CD8-positive, alpha-beta memory T cell (primary cell): ENCODE measurements around the gene C17orf113. TPM values are rescaled to one million over a fixed set of nuclear protein-coding genes. Genes with fewer than 3 reads are reported as not detected.

Experiments
- CTCF ChIA-PET: fragments of 350-600 bp; sonication (Branson Sonifier 250); formaldehyde crosslinking; loops from one replicate; lab custom pipeline; 2021; ENCODE audit warnings: antibody characterized with exemption; lab: Charles Lee
- POLR2A ChIA-PET: fragments of 350-600 bp; sonication (Branson Sonifier 250); formaldehyde crosslinking; loops from one replicate; lab custom pipeline; 2021; ENCODE audit warnings: antibody characterized with exemption; lab: Charles Lee
- DNase-seq, 5 donors: peaks; one replicate each; pipeline versions ENCODE4 v3.0.0 to v3.0.0-alpha.2; 2020 to 2022; ENCODE audit warnings: mixed read lengths in 1 of 5
- H3K27ac ChIP-seq: one replicate; pipeline ENCODE4 v1.7.0; 2013; ENCODE audit warnings: low read depth, mild to moderate bottlenecking, low read length, moderate library complexity
- H3K27me3 ChIP-seq: 2 replicates; pipeline ENCODE4 v1.7.0; 2013; ENCODE audit warnings: low read length, mild to moderate bottlenecking; ENCODE audit not compliant: insufficient read depth, poor library complexity, severe bottlenecking
- H3K36me3 ChIP-seq: 2 replicates; pipeline ENCODE4 v1.7.0; 2013; ENCODE audit warnings: mild to moderate bottlenecking, low read length, moderate library complexity; ENCODE audit not compliant: insufficient read depth
- H3K4me1 ChIP-seq: 2 replicates; pipeline ENCODE4 v1.7.0; 2013; ENCODE audit warnings: mild to moderate bottlenecking, low read length, moderate library complexity; ENCODE audit not compliant: insufficient read depth
- H3K4me3 ChIP-seq: 2 replicates; pipeline ENCODE4 v1.7.0; 2013; ENCODE audit warnings: mild to moderate bottlenecking, low read length
- H3K9me3 ChIP-seq: 2 replicates; pipeline ENCODE4 v1.7.0; 2013; ENCODE audit warnings: mild to moderate bottlenecking, low read length
- H3K27ac Mint-ChIP-seq, 8 donors: one replicate each; pipeline ENCODE4 v1.8.0; 2020 to 2021; ENCODE audit warnings: mixed read lengths in 8 of 8, mild to moderate bottlenecking in 6 of 8, inconsistent platforms in 3 of 8, moderate library complexity in 3 of 8
- H3K27me3 Mint-ChIP-seq, 2 donors: one replicate each; pipeline ENCODE4 v1.8.0; 2020 to 2021; ENCODE audit warnings: mixed read lengths in 2 of 2, mild to moderate bottlenecking in 1 of 2, moderate library complexity in 1 of 2
- H3K36me3 Mint-ChIP-seq, 3 donors: one replicate each; pipeline ENCODE4 v1.8.0; 2020 to 2021; ENCODE audit warnings: mixed read lengths in 3 of 3, inconsistent platforms in 1 of 3, mild to moderate bottlenecking in 1 of 3
- H3K4me1 Mint-ChIP-seq, 3 donors: one replicate each; pipeline ENCODE4 v1.8.0; 2020 to 2021; ENCODE audit warnings: mixed read lengths in 3 of 3, inconsistent platforms in 1 of 3, mild to moderate bottlenecking in 1 of 3
- H3K4me3 Mint-ChIP-seq, 7 donors: one replicate each; pipeline ENCODE4 v1.8.0; 2020 to 2021; ENCODE audit warnings: mixed read lengths in 7 of 7, mild to moderate bottlenecking in 6 of 7, moderate library complexity in 4 of 7, inconsistent platforms in 2 of 7
- H3K9me3 Mint-ChIP-seq, 5 donors: one replicate each; pipeline ENCODE4 v1.8.0; 2020 to 2022; ENCODE audit warnings: mixed read lengths in 5 of 5, mild to moderate bottlenecking in 3 of 5, moderate library complexity in 2 of 5, inconsistent platforms in 1 of 5
- polyA plus RNA-seq: library from polyadenylated mRNA; unstranded; fragments of 300-500 nt; fragmentation: Illumina TruSeq; gene quantifications from one replicate; pipeline ENCODE4 v1.2.3, GENCODE V29; 2021
- total RNA-seq, 2 experiments: library from RNA; stranded (reverse); gene quantifications; one replicate each; pipeline ENCODE4 v1.2.3, GENCODE V29; 2021

The C17orf113 gene
- total and polyA plus RNA-seq, 3 experiments from 2014 or later: 0.10 to 0.20 (median 0.15) TPM

GRCh38 chr17:42005166-42005565, 45.2 kb downstream of the C17orf113 start:
- no peaks in the 10 kb centered on the region for H3K9me3 ChIP-seq
- no peak overlapping the region for H3K4me3 ChIP-seq
- no peaks in the 10 kb centered on the region for H3K27me3 ChIP-seq
- ChIA-PET CTCF (interaction anchor here (1.1 to 1.2 kb wide), 2 partner anchors 15 to 20 kb away, joined by 3 to 4 read pairs; partner anchors contain the start of gene NKIRAS2), POLR2A (no interaction called here)
- H3K36me3 Mint-ChIP-seq: peaks cover 0 to 60% (median 8%) of the 10 kb centered on the region in 3 donors
- no peaks in the 10 kb centered on the region for H3K4me1 ChIP-seq
- no peak for DNase-seq
- H3K4me3 Mint-ChIP-seq: no peak overlapping the region
- peaks cover 38 to 56% (median 49%) of the 10 kb centered on the region in 3 donors for H3K4me1 Mint-ChIP-seq
- no peaks in the 10 kb centered on the region for H3K27me3 Mint-ChIP-seq
- peaks cover 20% of the 10 kb centered on the region for H3K36me3 ChIP-seq
- no peaks in the 10 kb centered on the region for H3K9me3 Mint-ChIP-seq
- peak overlapping the region in 4 of 8 donors; percentile 28 to 63 (median 42) for H3K27ac Mint-ChIP-seq
- H3K27ac ChIP-seq: no peak overlapping the region

- H3K9me3 ChIP-seq: no peaks in the 10 kb centered on the region
- peaks cover 26% of the 10 kb centered on the region for H3K36me3 ChIP-seq
Measured at GRCh38 chr17:42002792-42003301, 47.6 kb downstream of the C17orf113 start.

GRCh38 chr17:42002175-42002791, 48.1 kb downstream of the C17orf113 start:
- Mint-ChIP-seq H3K27me3 (no peaks in the 10 kb centered on the region), H3K4me1 (peaks cover 28 to 39% (median 38%) of the 10 kb centered on the region in 3 donors), H3K9me3 (no peaks in the 10 kb centered on the region), H3K27ac (no peak overlapping the region), H3K4me3 (no peak overlapping the region), H3K36me3 (peaks cover 4 to 68% (median 8%) of the 10 kb centered on the region in 3 donors)
- DNase-seq: no peak
- Histone ChIP-seq H3K9me3 (no peaks in the 10 kb centered on the region), H3K4me1 (no peaks in the 10 kb centered on the region), H3K27me3 (no peaks in the 10 kb centered on the region), H3K4me3 (no peak overlapping the region), H3K27ac (no peak overlapping the region), H3K36me3 (peaks cover 26% of the 10 kb centered on the region)
- CTCF ChIA-PET: interaction anchor here (1.4 to 1.5 kb wide), 2 partner anchors 18 to 72 kb away, joined by 3 read pairs; partner anchors contain the start of genes NKIRAS2 and ODAD4
- POLR2A ChIA-PET: interaction anchor here (0.6 kb wide), 1 partner anchor 42 kb away, joined by 4 read pairs; no protein-coding TSS in a partner anchor

More at GRCh38 chr17:42002792-42003301, 47.6 kb downstream of the C17orf113 start:
- DNase-seq: no peak
- no peaks in the 10 kb centered on the region for H3K27me3 ChIP-seq
- H3K27me3 Mint-ChIP-seq: no peaks in the 10 kb centered on the region
- POLR2A ChIA-PET: no interaction called here
- H3K4me1 Mint-ChIP-seq: peaks cover 29 to 41% (median 39%) of the 10 kb centered on the region in 3 donors
- H3K4me1 ChIP-seq: no peaks in the 10 kb centered on the region
- no peak overlapping the region for H3K4me3 Mint-ChIP-seq
- peaks cover 4 to 63% (median 8%) of the 10 kb centered on the region in 3 donors for H3K36me3 Mint-ChIP-seq
- no peak overlapping the region for H3K4me3 ChIP-seq
- peak overlapping the region in 2 of 8 donors; percentile 21 to 76 for H3K27ac Mint-ChIP-seq
- CTCF ChIA-PET: interaction anchor here (1.4 kb wide), 1 partner anchor 72 kb away, joined by 3 read pairs; the partner anchor contains the start of gene ODAD4
- H3K27ac ChIP-seq: no peak overlapping the region
- H3K9me3 Mint-ChIP-seq: no peaks in the 10 kb centered on the region

GRCh38 chr17:42001729-42002128, 48.7 kb downstream of the C17orf113 start:
- H3K9me3 ChIP-seq: no peaks in the 10 kb centered on the region
- no peak overlapping the region for H3K4me3 ChIP-seq
- H3K27ac Mint-ChIP-seq: peak overlapping the region in 1 of 8 donors; percentile 54
- peaks cover 25 to 35% (median 33%) of the 10 kb centered on the region in 3 donors for H3K4me1 Mint-ChIP-seq
- H3K27ac ChIP-seq: no peak overlapping the region
- no peaks in the 10 kb centered on the region for H3K27me3 ChIP-seq
- H3K4me3 Mint-ChIP-seq: no peak overlapping the region
- H3K9me3 Mint-ChIP-seq: no peaks in the 10 kb centered on the region
- ChIA-PET POLR2A (interaction anchor here (0.6 kb wide), 1 partner anchor 43 kb away, joined by 4 read pairs; no protein-coding TSS in a partner anchor), CTCF (interaction anchor here (1.5 kb wide), 1 partner anchor 18 kb away, joined by 3 read pairs; the partner anchor contains the start of gene NKIRAS2)
- no peak for DNase-seq
- no peaks in the 10 kb centered on the region for H3K4me1 ChIP-seq
- H3K36me3 ChIP-seq: peaks cover 32% of the 10 kb centered on the region
- no peaks in the 10 kb centered on the region for H3K27me3 Mint-ChIP-seq
- H3K36me3 Mint-ChIP-seq: peaks cover 7 to 71% (median 8%) of the 10 kb centered on the region in 3 donors

GRCh38 chr17:42000413-42001133, 49.8 kb downstream of the C17orf113 start:
- no peak overlapping the region for H3K27ac ChIP-seq
- no peaks in the 10 kb centered on the region for H3K27me3 ChIP-seq
- DNase-seq: no peak
- no peaks in the 10 kb centered on the region for H3K4me1 ChIP-seq
- no peaks in the 10 kb centered on the region for H3K27me3 Mint-ChIP-seq
- H3K9me3 ChIP-seq: no peaks in the 10 kb centered on the region
- peaks cover 7 to 83% (median 11%) of the 10 kb centered on the region in 3 donors for H3K36me3 Mint-ChIP-seq
- CTCF ChIA-PET: interaction anchor here (1.5 kb wide), 1 partner anchor 19 kb away, joined by 3 read pairs; the partner anchor contains the start of gene NKIRAS2
- H3K4me3 Mint-ChIP-seq: no peak overlapping the region
- no peaks in the 10 kb centered on the region for H3K9me3 Mint-ChIP-seq
- peaks cover 24 to 35% (median 33%) of the 10 kb centered on the region in 3 donors for H3K4me1 Mint-ChIP-seq
- H3K36me3 ChIP-seq: peaks cover 42% of the 10 kb centered on the region
- H3K27ac Mint-ChIP-seq: no peak overlapping the region
- POLR2A ChIA-PET: no interaction called here
- H3K4me3 ChIP-seq: no peak overlapping the region

- Histone ChIP-seq H3K4me3 (no peak overlapping the region), H3K27me3 (no peaks in the 10 kb centered on the region), H3K4me1 (no peaks in the 10 kb centered on the region), H3K27ac (no peak overlapping the region), H3K36me3 (peaks cover 52% of the 10 kb centered on the region), H3K9me3 (no peaks in the 10 kb centered on the region)
- POLR2A ChIA-PET: no interaction called here
- no peak for DNase-seq
- peaks cover 12 to 91% (median 12%) of the 10 kb centered on the region in 3 donors for H3K36me3 Mint-ChIP-seq
- H3K4me1 Mint-ChIP-seq: peaks cover 10 to 17% (median 16%) of the 10 kb centered on the region in 3 donors
- no peak overlapping the region for H3K27ac Mint-ChIP-seq
- no peaks in the 10 kb centered on the region for H3K9me3 Mint-ChIP-seq
- no peaks in the 10 kb centered on the region for H3K27me3 Mint-ChIP-seq
- H3K4me3 Mint-ChIP-seq: no peak overlapping the region
- CTCF ChIA-PET: interaction anchor here (1.4 kb wide), 1 partner anchor 11 kb away, joined by 3 read pairs; no protein-coding TSS in a partner anchor
Measured at GRCh38 chr17:41998497-41998896, 51.9 kb downstream of the C17orf113 start.

GRCh38 chr17:41996855-41997164, 53.6 kb downstream of the C17orf113 start:
- no peak overlapping the region for H3K27ac ChIP-seq
- H3K27me3 ChIP-seq: no peaks in the 10 kb centered on the region
- ChIA-PET CTCF (no interaction called here), POLR2A (no interaction called here)
- DNase-seq: no peak
- peak overlapping the region in 2 of 8 donors; percentile 22 to 73 for H3K27ac Mint-ChIP-seq
- peaks cover 9 to 89% (median 18%) of the 10 kb centered on the region in 3 donors for H3K36me3 Mint-ChIP-seq
- no peaks in the 10 kb centered on the region for H3K9me3 ChIP-seq
- H3K27me3 Mint-ChIP-seq: no peaks in the 10 kb centered on the region
- H3K9me3 Mint-ChIP-seq: no peaks in the 10 kb centered on the region
- no peak overlapping the region for H3K4me3 Mint-ChIP-seq
- peaks cover 0 to under 1% (median 0%) of the 10 kb centered on the region in 3 donors for H3K4me1 Mint-ChIP-seq
- peaks cover 50% of the 10 kb centered on the region for H3K36me3 ChIP-seq
- no peaks in the 10 kb centered on the region for H3K4me1 ChIP-seq
- H3K4me3 ChIP-seq: no peak overlapping the region
